GM18861 (cell line): ENCODE results near the gene KAZN.
"Not testable (repeated sequence)": the region's sequence is repeated elsewhere in the genome, so short reads cannot be mapped to it uniquely, and the experiment has no call there.

Source experiments
- ATAC-seq: cut with Tn5 transposase; IDR thresholded peaks from one replicate; pipeline ENCODE4 v1.9.1; 2021; ENCODE audit not compliant: unreplicated experiment

Gene KAZN

DNA sequence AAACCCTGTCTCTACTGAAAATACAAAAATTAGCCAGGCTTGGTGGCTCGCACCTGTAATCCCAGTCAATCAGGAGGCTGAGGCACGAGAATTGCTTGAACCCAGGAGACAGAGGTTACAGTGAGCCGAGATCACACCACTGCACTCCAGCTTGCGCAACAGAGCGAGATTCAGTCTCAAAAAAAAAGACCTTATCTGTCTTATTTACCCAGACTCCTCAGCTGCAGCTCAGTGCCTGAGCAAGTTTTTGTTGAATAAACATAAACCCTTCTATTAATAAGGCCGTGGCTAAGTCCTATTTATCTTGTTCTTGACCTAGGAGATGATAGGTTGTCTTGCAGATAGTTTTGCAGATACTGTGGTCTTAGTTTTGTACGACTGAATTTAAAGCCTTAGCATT, 418.6 kb downstream of the KAZN start:
- ATAC-seq, result no peak

- no peak for ATAC-seq
These were observed 420.3 kb downstream of the KAZN start for GRCh38 chr1:15018767-15019166.

- ATAC-seq, result no peak
These were observed 422.7 kb downstream of the KAZN start for GRCh38 chr1:15020943-15021745.

- no peak for ATAC-seq
These were observed 423.6 kb downstream of the KAZN start for GRCh38 chr1:15022048-15022447.

DNA sequence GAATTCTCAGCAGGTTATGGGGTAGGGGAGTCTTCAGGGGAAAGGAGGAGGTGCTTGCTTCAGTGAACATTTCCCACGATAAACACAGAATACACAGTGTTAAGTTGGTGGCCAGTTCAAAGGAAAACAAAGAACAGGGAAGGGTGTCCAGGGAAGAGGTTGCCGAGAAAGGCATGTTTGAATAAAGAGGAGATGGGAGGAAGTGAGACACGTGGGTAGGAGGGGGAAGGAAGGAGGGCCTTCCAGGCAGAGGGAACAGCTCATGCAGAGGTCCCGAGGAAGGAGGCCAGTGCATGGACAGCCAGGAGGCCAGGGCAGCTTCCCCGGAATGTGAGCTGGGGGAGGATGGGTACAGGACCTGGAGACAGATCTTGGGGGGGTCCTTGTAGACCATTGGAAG, 424.7 kb downstream of the KAZN start:
- ATAC-seq, result no peak

DNA sequence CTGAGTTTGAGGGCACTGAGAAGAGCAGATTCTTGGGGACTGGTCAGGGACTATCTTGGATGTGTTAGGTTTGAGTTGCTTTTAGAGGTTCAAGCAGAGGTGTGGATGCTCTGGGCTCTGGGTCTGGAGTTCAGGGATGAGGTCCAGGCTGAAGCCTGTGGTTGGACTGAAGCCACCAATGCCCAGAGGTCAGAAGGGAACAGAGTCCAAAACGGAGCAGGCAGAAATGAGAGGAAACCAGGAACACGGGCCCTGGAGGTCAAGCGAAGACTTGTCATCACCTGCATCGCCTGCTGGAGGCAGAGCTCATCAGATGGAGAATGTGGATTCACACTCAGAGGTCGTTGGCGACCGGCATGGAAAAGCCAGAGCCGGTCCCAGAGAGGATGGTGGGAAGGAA, 425.5 kb downstream of the KAZN start:
- ATAC-seq, result no peak

DNA sequence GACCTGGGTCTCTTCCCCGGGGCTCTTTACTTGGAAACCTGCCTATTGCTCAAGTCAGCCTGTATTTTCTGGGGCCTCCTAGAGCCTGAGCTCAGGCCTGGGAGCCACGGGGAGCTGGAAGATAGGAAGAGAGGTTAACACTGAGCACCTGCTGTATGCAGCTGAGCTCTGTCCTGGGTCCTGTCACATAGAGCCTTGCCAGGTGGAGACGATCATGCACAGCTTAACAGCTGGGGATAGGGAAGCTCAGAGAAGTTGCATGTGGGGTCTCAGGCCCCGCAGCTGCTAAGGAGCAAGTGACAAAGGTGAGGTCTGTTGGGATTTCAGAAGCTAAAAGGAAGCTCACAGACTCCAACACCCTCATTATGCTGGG, 427.6 kb downstream of the KAZN start:
- no peak for ATAC-seq

GRCh38 chr1:15027515-15027986, 429.1 kb downstream of the KAZN start:
- no peak for ATAC-seq

- ATAC-seq, result no peak
These were observed 429.6 kb downstream of the KAZN start for GRCh38 chr1:15028102-15028501.

- ATAC-seq, result no peak
These were observed 430.1 kb downstream of the KAZN start for GRCh38 chr1:15028616-15029015.

- ATAC-seq, result no peak
These were observed 430.6 kb downstream of the KAZN start for GRCh38 chr1:15029036-15029435.

DNA sequence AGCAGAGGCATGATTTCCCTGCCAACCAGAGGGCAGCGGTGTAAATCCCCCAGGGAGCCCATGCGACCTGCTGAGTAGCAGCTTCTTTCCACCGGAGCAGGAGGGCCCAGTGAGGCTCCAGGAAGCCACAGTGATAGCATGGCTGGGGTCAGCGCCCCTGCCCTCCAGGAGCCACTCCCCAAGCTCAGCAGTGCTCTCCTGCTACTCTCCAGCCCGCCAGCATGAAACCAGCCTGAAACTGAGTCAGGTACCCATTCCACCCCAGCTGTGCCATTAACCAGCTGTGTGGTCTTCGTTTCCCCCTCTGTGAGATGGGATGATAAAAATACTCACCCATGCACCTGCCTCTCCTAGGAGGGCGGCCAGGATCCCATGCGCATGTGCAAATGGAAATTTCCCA, 431.3 kb downstream of the KAZN start:
- ATAC-seq, result no peak

GRCh38 chr1:15031251-15031933, 432.9 kb downstream of the KAZN start:
- ATAC-seq, result no peak

DNA sequence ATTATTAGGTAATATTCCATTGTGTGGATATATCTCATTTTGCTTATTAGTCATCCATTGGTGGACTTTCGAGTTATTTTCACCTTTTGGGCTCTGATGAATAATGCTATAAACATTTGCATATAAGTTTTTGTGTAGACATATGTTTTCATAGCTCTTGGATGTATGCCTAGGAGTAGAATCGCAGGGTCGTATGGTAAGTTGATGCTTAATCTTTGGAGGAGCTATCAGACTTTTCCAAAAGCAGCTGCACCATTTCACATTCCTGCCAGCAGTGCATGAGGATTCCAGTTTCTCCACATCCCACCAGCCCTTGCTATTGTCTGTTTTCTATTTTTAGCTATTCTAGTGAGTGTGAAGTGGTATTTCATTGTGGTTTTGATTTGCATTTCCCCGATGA, 434.8 kb downstream of the KAZN start:
- no peak for ATAC-seq

DNA sequence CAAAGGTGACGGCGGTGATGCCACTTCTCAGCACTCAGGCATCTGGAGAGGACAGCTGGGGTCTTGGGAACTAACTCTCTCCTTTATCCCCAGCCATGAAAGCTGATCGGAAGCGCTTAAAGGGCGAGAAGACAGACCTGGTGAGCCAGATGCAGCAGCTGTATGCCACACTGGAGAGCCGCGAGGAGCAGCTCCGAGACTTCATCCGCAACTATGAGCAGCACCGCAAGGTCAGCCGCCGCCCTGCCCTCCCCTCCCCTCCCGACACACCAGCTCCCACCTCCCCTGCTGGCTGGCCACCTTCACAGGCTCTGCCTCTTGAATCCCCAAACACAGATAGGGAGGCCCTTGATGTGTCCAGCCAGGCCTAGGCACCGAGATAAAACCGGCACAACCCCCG, 436.2 kb downstream of the KAZN start:
- ATAC-seq, result no peak

GRCh38 chr1:15035236-15035635, 436.8 kb downstream of the KAZN start:
- no peak for ATAC-seq

DNA sequence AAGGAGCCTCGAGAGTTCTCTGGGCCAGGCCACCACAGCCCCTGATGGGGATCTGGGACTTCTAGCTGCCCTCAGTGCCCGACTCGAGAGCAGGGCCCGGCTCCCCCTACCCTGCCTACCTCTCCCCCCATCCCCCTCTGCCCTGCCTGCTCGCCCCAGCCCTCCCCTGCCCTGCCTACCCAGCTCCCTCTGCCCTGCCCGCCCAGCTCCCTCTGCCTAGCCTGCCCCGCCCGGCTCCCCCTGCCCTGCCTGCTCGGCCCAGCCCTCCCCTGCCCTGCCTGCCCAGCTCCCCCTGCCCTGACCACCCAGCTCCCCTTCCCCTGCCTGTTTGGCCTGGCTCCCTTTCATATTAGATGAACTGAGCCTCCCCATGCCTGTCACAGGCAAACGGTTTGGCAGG, 437.6 kb downstream of the KAZN start:
- no peak for ATAC-seq

GRCh38 chr1:15038232-15039016, 439.9 kb downstream of the KAZN start:
- no peak for ATAC-seq

- no peak for ATAC-seq
These were observed 440.6 kb downstream of the KAZN start for GRCh38 chr1:15039017-15039648.

DNA sequence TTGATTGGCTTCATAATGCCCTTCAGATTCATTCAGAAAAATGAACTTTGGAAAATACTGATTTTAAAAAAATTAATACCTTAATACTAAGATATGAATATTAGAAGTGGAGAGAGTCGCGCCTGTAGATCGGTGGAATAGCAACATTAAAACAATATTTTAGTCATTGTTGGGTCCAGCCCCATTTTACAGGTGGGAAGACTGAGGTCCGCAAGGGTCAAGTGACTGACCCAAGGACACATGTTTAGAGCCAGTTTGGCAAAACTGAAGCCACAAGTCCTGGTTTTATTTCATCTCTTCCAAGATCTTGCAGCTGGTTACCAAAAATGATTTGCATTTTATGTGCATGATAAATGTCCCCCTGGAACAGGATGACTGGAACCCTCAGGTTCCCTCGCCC, 441.4 kb downstream of the KAZN start:
- ATAC-seq, result no peak

DNA sequence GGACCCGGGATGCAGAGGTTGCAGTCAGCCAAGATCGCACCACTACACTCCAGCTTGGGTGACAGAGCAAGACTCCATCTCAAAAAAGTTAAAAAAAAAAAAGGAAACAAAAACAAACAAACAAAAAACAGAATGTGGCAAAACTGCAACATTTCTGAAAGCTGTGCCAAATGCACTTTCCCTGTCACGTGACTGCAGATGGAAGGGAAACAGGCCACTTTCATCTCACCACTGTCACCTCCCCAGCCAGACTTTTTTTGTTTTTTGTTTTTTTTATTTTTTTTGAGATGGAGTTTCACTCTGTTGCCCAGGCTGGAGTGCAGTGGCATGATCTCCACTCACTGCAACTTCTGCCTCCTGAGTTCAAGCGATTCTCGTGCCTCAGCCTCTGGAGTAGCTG, 442.2 kb downstream of the KAZN start:
- not testable (repeated sequence) for ATAC-seq
